OCI-LY3 (cell line): Measurements from ENCODE around the gene HSD11B2.

Experiments used
- CTCF ChIP-seq: fragments of 200-600, 300-600 bp; sonication (generic); IDR thresholded peaks from 2 replicates; pipeline ENCODE4 v1.5.1; 2014; ENCODE audit warnings: antibody characterized with exemption, low read length, low read depth
- EZH2phosphoT487 ChIP-seq: fragments of 200-600 bp; shearing (Covaris generic); IDR thresholded peaks from 2 replicates; pipeline ENCODE4 v1.6.1; 2018; ENCODE audit warnings: antibody characterized with exemption, mixed run types, low read depth

DNA sequence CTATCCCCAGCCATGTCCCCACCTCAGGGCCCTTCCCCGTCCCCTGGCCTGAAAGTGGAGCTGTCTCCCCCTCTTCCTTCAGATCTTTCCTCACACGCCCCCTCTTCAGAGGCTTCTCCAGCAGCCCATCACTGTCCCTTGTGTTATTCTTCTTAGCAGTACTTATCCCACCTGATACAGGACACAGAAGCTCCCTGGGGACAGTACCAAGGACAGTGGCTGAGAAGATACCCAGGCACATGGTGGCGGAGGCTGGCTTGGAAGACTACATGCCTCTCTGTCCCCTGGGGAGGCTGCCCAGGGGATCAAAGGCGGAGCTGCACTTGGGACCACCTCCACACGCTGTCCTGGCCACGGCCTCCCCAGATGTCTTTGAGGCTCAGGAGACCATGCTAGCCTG is 23.9 kb downstream of the HSD11B2 start:
- no peak for TF ChIP-seq CTCF
- no peak for TF ChIP-seq EZH2phosphoT487
